HG03571 (cell line): ENCODE data around the gene ZER1.
"Not testable (repeated sequence)": the region's sequence is repeated elsewhere in the genome, so short reads cannot be mapped to it uniquely, and the experiment has no call there.

Experiments
- ATAC-seq: cut with Tn5 transposase; IDR thresholded peaks from one replicate; pipeline ENCODE4 v1.9.1; 2021; ENCODE audit not compliant: unreplicated experiment

Gene ZER1

DNA sequence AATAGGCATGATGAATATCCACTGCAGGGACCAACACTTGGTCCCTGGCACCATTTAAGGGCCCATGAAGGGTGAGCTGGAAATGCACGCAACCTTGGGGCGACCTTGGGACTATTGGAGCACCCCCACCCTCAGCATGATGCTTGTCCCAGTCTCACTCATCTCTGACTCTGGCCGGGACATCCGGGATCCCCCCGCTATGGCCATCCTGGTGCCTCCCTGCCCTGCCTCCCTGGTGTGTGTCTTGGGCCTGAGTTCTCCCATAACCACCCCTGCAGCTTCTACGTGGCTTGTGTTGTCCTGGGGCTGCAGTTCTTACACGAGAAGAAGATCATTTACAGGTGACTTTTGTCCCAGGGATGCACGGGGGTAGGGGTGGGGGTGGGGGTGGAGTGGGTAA, 53.7 kb downstream of the ZER1 start:
- ATAC-seq = no peak

DNA sequence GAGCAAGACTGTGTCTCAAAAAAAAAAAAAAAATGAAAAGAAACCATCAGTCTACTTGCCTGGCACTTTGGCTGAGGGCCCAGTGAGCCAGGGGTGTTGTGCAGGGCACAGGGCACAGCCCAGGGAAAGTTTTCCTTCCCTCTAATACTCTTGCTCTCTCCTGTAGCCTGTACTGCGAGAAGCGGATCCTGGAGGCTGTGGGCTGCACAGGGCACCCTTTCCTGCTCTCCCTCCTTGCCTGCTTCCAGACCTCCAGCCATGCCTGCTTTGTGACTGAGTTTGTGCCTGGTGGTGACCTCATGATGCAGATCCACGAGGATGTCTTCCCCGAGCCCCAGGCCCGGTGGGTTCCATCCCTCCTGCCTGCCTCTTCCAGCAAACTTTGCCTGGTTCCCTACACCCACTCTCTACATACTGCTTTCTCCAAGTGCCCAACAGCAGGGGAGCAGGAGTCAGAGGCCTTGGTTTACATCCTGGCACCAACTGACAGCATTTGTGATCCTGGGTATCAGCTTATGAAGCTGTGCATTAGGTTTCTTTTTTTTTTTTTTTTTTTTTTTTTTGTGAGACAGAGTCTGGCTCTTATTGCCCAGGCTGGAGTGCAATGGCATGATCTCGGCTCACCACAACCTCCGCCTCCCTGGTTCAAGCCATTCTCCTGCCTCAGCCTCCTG, 55.0 kb downstream of the ZER1 start:
- no peak for ATAC-seq

DNA sequence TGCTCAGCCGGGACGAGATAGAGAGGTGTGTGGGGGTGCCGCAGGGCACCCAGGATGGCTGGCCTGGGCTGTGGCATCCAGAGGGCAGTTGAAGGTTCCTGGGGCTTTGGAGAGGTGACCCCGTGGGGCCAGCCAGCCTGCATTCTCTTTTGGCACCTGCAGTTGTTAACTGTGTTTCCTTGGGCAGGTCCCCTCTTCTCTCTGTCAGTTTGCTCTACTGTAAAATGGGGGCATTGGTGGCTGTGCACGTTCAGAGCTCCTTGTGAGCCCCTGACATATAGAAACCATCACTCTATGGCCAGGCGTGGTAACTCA, 56.3 kb downstream of the ZER1 start:
- ATAC-seq = no peak

GRCh38 chr9:128714586-128715435, 56.9 kb downstream of the ZER1 start:
- no peak for ATAC-seq

DNA sequence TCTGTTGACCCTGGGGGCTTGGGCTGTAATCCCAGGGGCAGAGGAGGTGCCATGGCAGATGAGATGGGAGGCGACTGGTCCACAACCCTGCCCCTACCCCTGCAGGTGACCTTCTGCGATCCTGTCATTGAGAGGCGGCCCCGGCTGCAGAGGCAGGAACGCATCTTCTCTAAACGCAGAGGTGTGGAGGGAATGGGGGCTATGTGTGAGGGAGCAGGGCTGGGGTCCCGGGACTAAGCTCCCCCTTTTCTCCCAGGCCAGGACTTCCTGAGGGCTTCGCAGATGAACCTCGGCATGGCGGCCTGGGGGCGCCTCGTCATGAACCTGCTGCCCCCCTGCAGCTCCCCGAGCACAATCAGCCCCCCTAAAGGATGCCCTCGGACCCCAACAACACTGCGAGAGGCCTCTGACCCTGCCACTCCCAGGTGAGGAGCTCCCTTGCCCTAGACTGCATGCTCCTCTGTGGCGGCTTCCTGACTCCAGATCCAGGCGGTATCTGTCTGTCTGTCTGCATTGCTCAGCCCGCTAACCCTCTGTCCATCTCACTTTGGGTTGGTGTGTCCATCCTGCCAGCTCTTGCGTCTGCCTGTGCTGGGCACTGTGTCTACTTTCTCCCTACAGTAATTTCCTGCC, 57.7 kb downstream of the ZER1 start:
- ATAC-seq = no peak

DNA sequence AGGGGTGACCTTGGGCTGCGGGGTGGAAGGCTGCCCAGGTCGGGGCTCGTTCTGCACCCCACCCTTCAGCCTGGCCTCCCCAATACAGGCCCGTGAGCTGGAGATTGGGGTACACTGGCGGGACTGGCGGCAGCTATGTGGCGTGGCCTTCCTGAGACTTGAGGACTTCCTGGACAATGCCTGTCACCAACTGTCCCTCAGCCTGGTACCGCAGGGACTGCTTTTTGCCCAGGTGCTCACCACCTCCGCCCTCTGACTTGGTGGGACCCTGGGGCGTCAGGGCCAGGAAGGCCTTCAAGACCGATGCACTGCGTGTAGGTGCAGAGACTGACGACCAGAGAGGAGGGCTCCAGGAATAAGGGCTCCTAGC, 58.3 kb downstream of the ZER1 start:
- ATAC-seq = no peak

GRCh38 chr9:128712451-128713410, 59.0 kb downstream of the ZER1 start:
- ATAC-seq = no peak

GRCh38 chr9:128707446-128707845, 64.3 kb downstream of the ZER1 start:
- ATAC-seq = no peak

DNA sequence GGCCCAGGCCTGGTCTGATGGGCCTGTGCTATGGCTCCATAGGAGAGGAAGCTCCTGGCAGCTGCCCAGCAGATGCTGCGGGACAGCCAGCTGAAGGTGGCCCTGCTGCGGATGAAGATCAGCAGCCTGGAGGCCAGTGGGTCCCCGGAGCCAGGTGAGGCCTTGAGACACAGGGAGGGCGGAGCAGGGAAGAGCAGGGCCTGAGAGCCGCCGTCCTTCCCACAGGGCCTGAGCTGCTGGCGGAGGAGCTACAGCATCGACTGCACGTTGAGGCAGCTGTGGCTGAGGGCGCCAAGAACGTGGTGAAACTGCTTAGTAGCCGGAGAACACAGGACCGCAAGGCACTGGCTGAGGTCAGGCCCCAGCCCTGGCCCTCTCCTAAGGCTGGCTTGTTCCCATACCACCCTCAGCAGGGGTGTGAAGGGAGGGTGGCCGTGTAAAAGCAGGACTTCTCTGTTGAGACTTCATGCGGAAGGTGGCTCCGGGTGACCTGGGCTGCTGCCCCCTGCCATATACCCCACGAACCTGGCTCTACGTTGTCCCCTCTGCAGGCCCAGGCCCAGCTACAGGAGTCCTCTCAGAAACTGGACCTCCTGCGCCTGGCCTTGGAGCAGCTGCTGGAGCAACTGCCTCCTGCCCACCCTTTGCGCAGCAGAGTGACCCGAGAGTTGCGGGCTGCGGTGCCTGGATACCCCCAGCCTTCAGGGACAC, 64.9 kb downstream of the ZER1 start:
- ATAC-seq = no peak

DNA sequence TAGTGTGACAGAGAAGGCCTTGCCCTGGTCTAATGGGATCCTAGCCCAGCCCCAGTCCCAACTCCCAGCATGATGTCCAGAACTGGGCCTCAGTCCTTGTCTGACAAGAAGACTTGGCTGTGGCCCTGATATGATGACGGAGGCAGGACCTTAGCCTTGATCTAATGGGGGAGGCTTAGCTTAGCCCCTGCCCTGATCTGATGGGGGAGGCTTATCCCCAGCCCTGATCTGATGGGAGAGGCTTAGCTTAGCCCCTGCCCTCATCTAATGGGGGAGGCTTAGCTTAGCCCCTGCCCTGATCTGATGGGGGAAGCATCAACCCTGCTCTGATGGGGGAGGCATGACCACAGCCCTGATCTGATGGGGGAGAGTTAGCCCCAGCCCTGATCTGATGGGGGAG, 65.7 kb downstream of the ZER1 start:
- ATAC-seq = no peak

- no peak for ATAC-seq
Measured at GRCh38 chr9:128705051-128705965, 66.4 kb downstream of the ZER1 start.

DNA sequence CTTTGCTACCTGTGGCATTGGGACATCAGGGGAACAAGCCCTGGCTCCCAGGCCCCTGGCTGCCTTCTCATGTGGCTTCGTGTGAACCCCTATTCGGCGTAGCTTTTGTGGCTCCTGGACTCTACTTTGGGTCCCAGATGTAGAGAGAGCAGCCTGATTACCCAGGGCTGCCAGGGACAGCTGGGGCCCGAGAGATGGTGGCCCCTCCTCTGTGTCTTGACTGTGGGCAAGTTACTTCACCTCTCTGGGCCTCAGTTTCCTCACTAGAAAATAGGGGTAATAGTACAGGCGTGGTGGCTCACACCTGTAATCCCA, 67.4 kb downstream of the ZER1 start:
- ATAC-seq = no peak

GRCh38 chr9:128703616-128704355, 67.9 kb downstream of the ZER1 start:
- no peak for ATAC-seq

DNA sequence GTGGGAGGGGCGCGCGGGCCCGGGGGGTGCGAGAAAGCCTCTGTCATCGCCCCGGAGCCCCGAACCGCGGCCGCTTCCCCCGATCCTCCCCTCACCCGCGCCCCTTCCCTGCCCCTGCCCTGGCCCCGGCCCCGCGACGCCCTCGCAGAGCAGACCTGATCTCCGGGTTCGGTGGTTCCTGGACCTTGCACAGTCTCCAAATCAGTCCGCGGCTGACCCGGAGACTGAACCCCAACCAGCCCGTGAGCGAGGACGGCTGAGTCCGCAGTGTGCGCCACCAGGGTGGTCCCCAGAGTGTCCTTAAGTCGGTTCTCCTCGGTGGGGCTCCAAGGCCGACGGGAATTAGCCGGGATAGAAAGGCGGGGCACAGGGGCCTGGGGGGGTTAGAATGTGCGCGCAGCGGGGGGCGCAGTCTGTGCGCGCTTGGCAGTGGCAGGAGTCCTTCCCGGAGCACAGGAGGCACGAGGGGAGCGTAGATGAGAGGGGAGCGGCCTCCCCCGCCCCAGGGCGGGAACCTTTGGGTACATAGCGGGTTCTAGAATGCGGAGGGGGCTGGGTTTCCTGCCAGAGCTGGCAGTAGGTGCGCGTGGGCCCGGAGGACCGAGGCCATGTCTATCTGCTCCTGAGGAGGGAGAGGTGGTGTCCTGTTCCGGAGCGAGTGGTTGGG, 68.6 kb downstream of the ZER1 start:
- ATAC-seq = no peak

GRCh38 chr9:128702445-128702948, 69.2 kb downstream of the ZER1 start, which contains the start of gene PKN3:
Gene PKN3, plus strand, starts transcription at chr9:128702503. Its CDS starts 413 bp downstream, at chr9:128702916.
- peak; percentile 81 for ATAC-seq

DNA sequence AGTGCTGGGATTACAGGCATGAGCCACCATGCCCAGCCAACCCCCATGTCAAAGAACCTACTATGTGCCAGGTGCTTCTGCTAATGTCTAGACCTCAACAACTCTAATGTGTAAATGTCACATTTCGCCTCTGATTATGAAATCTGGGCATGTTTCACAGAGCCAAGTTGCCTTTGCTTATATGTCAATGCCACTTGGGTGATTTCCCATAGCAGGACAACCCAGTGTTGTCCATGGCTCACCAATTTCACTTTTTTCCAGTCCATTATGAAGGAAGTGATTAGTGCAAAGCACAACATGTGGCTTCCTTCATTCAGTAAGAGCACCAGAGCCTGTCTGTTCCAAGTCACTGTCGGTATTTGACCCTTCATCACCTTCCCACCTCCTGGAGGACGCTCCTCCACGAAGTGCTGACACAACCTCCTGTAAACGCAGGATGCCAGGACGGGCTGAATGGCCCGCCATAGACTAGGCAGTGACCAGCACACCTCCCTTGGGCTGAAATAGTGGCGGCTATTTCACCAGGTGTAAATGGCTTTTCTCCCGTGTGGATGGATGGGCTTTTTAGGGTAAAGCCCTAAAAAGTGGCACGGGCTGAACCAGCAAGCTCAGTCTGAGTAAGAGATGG, 70.4 kb downstream of the ZER1 start:
- no peak for ATAC-seq

GRCh38 chr9:128699096-128699795, 72.5 kb downstream of the ZER1 start:
- ATAC-seq = not testable (repeated sequence)
